Activated B cell treated with CpG ODN at 0.5 μM for 24 hours (primary cell): Measurements from ENCODE around the gene SLC35D3. TPM values are rescaled to one million over a fixed set of nuclear protein-coding genes. Genes with fewer than 3 reads are reported as not detected.
"Not testable (repeated sequence)": the region's sequence is repeated elsewhere in the genome, so short reads cannot be mapped to it uniquely, and the experiment has no call there.

Source experiments
- ATAC-seq: fragments of 200-7000 bp; cut with Tn5 transposase; one replicate; pipeline ENCODE4 v1.10.0; 2021; ENCODE audit warnings: low read depth, mild to moderate bottlenecking, moderate library complexity
- CTCF ChIA-PET: fragments of 350-600 bp; sonication (Branson Sonifier 250); formaldehyde crosslinking; loops from one replicate; lab custom pipeline; 2021; ENCODE audit warnings: antibody characterized with exemption; lab: Charles Lee
- POLR2A ChIA-PET: fragments of 350-600 bp; sonication (Branson Sonifier 250); formaldehyde crosslinking; loops from one replicate; lab custom pipeline; 2021; ENCODE audit warnings: antibody characterized with exemption; lab: Charles Lee
- DNase-seq: peaks from one replicate; pipeline ENCODE4 v3.0.0; 2022
- H3K27ac Mint-ChIP-seq: one replicate; pipeline ENCODE4 v1.8.0; 2020; ENCODE audit warnings: mixed read lengths
- H3K27me3 Mint-ChIP-seq: one replicate; pipeline ENCODE4 v1.8.0; 2021; ENCODE audit warnings: mixed read lengths
- H3K36me3 Mint-ChIP-seq: one replicate; pipeline ENCODE4 v1.8.0; 2021; ENCODE audit warnings: low read depth, mixed read lengths
- H3K4me1 Mint-ChIP-seq: one replicate; pipeline ENCODE4 v1.8.0; 2021; ENCODE audit warnings: mixed read lengths
- H3K4me3 Mint-ChIP-seq: one replicate; pipeline ENCODE4 v1.8.0; 2020; ENCODE audit warnings: mild to moderate bottlenecking, mixed read lengths
- H3K9me3 Mint-ChIP-seq: one replicate; pipeline ENCODE4 v1.8.0; 2020; ENCODE audit warnings: mixed read lengths
- intact Hi-C: fragments of 100-400 bp; cut with micrococcal nuclease; formaldehyde crosslinking; loops from one replicate; pipeline ENCODE4 v1.15.1; 2024
- total RNA-seq: library from RNA; stranded (reverse); gene quantifications from 2 replicates; pipeline ENCODE4 v1.2.3, GENCODE V29; 2022
- TF ChIP-seq, protein P1 (sequence below): fragments of 200-600 bp; IDR thresholded peaks from one replicate; pipeline ENCODE4 v1.8.0; 2022; ENCODE audit warnings: antibody characterized with exemption, mild to moderate bottlenecking

SLC35D3 gene
- total RNA-seq, 1 donor from 2014 or later = not detected

DNA sequence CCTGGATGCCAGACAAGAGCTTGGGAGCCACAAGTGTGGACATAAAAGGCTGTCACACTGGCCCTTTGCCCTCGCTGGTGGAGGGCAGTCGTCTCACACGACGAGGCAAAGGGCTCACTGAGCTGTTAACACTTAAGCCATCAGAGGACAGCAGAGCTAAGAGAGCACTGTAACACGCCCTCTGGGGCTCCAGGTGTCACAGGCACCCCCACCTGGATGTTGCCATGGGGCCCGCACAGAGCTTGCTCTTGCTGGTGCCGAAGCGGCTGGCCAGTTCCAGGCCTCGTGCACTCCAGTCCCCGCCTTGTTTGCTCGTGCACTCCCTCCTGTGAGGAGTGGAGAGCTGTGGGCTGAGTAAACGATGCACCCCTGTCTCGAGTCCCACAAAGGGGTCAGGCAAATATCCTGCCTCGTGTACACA lies 37.4 kb downstream of the SLC35D3 start:
- ChIA-PET POLR2A (no interaction called here), CTCF (no interaction called here)
- Mint-ChIP-seq H3K36me3 (no peaks in the 10 kb centered on the region), H3K27ac (no peak overlapping the region), H3K9me3 (no peaks in the 10 kb centered on the region), H3K4me3 (no peak overlapping the region), H3K27me3 (peaks cover 8% of the 10 kb centered on the region), H3K4me1 (peaks cover 8% of the 10 kb centered on the region)
- TF ChIP-seq, protein P1, sequence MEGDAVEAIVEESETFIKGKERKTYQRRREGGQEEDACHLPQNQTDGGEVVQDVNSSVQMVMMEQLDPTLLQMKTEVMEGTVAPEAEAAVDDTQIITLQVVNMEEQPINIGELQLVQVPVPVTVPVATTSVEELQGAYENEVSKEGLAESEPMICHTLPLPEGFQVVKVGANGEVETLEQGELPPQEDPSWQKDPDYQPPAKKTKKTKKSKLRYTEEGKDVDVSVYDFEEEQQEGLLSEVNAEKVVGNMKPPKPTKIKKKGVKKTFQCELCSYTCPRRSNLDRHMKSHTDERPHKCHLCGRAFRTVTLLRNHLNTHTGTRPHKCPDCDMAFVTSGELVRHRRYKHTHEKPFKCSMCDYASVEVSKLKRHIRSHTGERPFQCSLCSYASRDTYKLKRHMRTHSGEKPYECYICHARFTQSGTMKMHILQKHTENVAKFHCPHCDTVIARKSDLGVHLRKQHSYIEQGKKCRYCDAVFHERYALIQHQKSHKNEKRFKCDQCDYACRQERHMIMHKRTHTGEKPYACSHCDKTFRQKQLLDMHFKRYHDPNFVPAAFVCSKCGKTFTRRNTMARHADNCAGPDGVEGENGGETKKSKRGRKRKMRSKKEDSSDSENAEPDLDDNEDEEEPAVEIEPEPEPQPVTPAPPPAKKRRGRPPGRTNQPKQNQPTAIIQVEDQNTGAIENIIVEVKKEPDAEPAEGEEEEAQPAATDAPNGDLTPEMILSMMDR = no peak
- intact Hi-C loops = no loop called here
- no peak for ATAC-seq
- no peak for DNase-seq

DNA sequence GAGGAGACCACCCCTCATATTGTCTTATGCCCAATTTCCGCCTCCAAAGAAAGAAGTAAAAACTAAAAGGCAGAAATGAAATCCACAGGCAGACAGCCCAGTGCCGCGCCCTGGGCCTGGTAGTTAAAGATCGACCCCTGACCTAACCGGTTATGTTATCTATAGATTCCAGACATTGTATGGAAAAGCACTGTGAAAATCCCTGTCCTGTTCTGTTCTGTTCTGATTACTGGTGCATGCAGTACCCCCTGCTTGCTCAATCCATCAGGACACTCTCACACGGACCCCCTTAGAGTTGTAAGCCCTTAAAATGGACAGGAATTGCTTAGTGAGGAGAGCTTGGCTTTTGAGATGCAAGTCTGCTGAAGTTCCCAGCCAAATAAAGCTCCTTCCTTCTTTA lies 37.8 kb downstream of the SLC35D3 start:
- POLR2A ChIA-PET = interaction anchor here (0.6 kb wide), 1 partner anchor 1327 kb away, joined by 6 read pairs; no protein-coding TSS in a partner anchor
- DNase-seq, CTCF ChIA-PET, H3K4me3 Mint-ChIP-seq, H3K4me1 Mint-ChIP-seq, H3K27ac Mint-ChIP-seq, ATAC-seq, H3K9me3 Mint-ChIP-seq, H3K36me3 Mint-ChIP-seq, H3K27me3 Mint-ChIP-seq, intact Hi-C loops: not testable (repeated sequence)

DNA sequence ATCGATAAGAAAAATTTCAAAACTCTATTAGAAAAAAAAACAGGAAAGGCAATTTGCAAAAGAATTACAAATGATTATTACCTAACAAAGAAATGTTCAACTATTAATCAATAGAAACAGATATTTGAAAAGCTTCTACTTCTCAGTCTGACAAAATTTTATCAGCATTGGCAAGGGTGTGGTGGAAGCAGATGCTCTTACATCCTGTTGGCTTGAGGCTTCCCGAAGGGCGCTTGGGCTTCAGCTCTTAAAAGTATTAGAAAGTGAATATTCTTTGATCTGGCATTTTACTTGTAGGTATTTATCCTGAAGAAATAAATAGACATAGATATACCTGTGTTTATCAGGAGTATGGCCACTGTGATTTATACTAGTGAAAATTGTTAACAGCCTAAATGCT lies 38.7 kb downstream of the SLC35D3 start:
- intact Hi-C loops = no loop called here
- peaks cover 6% of the 10 kb centered on the region for H3K27me3 Mint-ChIP-seq
- no peak overlapping the region for H3K27ac Mint-ChIP-seq
- H3K9me3 Mint-ChIP-seq = no peaks in the 10 kb centered on the region
- POLR2A ChIA-PET = no interaction called here
- CTCF ChIA-PET = no interaction called here
- H3K36me3 Mint-ChIP-seq = no peaks in the 10 kb centered on the region
- no peak overlapping the region for H3K4me3 Mint-ChIP-seq
- TF ChIP-seq, protein P1 = no peak
- no peak for ATAC-seq
- peaks cover 8% of the 10 kb centered on the region for H3K4me1 Mint-ChIP-seq
- no peak for DNase-seq

DNA sequence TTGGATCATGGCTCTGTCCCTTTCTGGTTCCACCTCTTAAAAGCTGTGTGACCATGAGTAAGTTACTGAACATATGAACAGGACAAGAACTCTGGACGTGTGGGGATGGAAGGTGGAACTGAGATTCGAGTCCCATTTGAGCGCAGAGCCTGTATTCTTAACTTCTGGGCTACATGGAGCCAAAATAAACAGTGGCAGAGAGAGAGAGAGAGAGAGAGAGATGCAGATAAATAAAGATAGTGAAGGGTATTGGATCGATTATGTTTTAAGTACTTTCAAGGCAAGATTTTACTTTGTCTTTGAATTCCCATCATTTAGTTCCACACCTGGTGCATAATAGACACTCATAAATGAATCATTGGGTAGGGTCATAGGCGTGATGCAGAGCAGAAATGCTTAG lies 39.7 kb downstream of the SLC35D3 start:
- no peaks in the 10 kb centered on the region for H3K36me3 Mint-ChIP-seq
- H3K4me3 Mint-ChIP-seq = no peak overlapping the region
- TF ChIP-seq, protein P1 = no peak
- H3K9me3 Mint-ChIP-seq = no peaks in the 10 kb centered on the region
- no peak for DNase-seq
- H3K27ac Mint-ChIP-seq = no peak overlapping the region
- intact Hi-C loops = no loop called here
- no peak for ATAC-seq
- H3K27me3 Mint-ChIP-seq = peaks cover 11% of the 10 kb centered on the region
- H3K4me1 Mint-ChIP-seq = peaks cover 5% of the 10 kb centered on the region
- CTCF ChIA-PET = no interaction called here
- POLR2A ChIA-PET = no interaction called here

DNA sequence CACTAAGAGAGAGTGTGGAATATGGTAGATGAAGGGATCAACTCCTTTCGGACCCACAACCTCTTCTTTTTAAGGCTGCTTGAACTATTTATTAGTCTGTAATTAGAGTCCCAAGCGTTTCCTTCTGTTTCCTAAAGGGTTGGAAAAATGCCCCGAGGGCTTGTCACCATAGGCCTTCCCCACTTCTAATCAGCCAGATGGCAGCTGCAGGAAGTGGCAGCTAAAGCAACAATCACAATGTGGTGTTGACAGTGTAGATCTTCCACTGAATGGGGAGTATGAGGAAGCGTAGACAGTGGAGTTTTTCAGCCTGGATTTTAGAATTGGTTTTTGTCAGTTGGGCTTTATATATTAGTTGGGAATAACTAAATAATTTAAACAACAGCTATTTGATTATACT lies 40.6 kb downstream of the SLC35D3 start:
- ATAC-seq (no peak), DNase-seq (no peak)
- no peak overlapping the region for H3K4me3 Mint-ChIP-seq
- H3K4me1 Mint-ChIP-seq = no peaks in the 10 kb centered on the region
- H3K27ac Mint-ChIP-seq = no peak overlapping the region
- intact Hi-C loops = no loop called here
- no peaks in the 10 kb centered on the region for H3K36me3 Mint-ChIP-seq
- CTCF ChIA-PET = no interaction called here
- POLR2A ChIA-PET = no interaction called here
- TF ChIP-seq, protein P1 = no peak
- no peaks in the 10 kb centered on the region for H3K9me3 Mint-ChIP-seq
- H3K27me3 Mint-ChIP-seq = peaks cover 14% of the 10 kb centered on the region

DNA sequence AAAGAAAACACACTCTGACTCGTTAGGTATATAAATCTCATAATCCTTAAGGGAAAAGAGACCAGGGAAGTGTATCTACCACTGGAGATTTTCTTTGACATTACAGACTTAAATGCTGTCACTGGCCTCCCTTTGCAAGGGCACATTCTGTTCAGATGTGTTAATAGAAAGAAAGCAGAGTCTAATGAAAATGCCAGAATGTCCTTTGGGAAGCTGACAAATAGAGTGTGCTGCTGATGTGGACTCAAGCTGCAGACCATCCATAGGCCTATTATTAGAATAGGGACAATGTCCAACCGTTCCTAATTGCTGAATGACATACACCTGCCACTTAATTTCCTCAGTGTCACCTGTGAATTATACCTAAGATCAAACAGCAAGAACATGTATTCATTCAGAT lies 41.2 kb downstream of the SLC35D3 start:
- TF ChIP-seq, protein P1 = no peak
- Mint-ChIP-seq H3K36me3 (no peaks in the 10 kb centered on the region), H3K9me3 (no peaks in the 10 kb centered on the region), H3K27ac (no peak overlapping the region), H3K27me3 (peaks cover 15% of the 10 kb centered on the region), H3K4me1 (peaks cover 3% of the 10 kb centered on the region), H3K4me3 (no peak overlapping the region)
- intact Hi-C loops = no loop called here
- no peak for ATAC-seq
- ChIA-PET CTCF (no interaction called here), POLR2A (no interaction called here)
- DNase-seq = no peak
